Activated CD8-positive, alpha-beta memory T cell treated with anti-CD3 and anti-CD28 coated beads for 4 hours (primary cell): Measurements from ENCODE around the gene MAP7D2.

Experiments
- DNase-seq, 2 donors: peaks; one replicate each; pipeline ENCODE4 v3.0.0-alpha.2; 2020; ENCODE audit warnings: low read depth in 2 of 2

Gene MAP7D2

GRCh38 chrX:20112022-20112774 lies 4.5 kb downstream of the MAP7D2 start:
- no peak for DNase-seq

- DNase-seq: no peak
These were observed 5.4 kb downstream of the MAP7D2 start for GRCh38 chrX:20111271-20111670.

- DNase-seq: no peak
These were observed 14.6 kb downstream of the MAP7D2 start for GRCh38 chrX:20101934-20102581.

- no peak for DNase-seq
These were observed 25.2 kb downstream of the MAP7D2 start for GRCh38 chrX:20091499-20091898.

GRCh38 chrX:20089845-20090244 lies 26.9 kb downstream of the MAP7D2 start:
- DNase-seq: no peak

GRCh38 chrX:20080277-20080676 lies 36.4 kb downstream of the MAP7D2 start:
- no peak for DNase-seq

- no peak for DNase-seq
These were observed 45.1 kb downstream of the MAP7D2 start for GRCh38 chrX:20071511-20072079.

GRCh38 chrX:20067709-20068561 lies 48.8 kb downstream of the MAP7D2 start:
- DNase-seq: no peak

GRCh38 chrX:20066968-20067708 lies 49.6 kb downstream of the MAP7D2 start:
- DNase-seq: peak in 1 of 2 donors; percentile 0

- DNase-seq: no peak
These were observed 52.9 kb downstream of the MAP7D2 start for GRCh38 chrX:20063716-20064351.

- DNase-seq: no peak
These were observed 53.6 kb downstream of the MAP7D2 start for GRCh38 chrX:20063153-20063552.

GRCh38 chrX:20061855-20062254 lies 54.9 kb downstream of the MAP7D2 start:
- no peak for DNase-seq

- no peak for DNase-seq
These were observed 55.6 kb downstream of the MAP7D2 start for GRCh38 chrX:20060961-20061748.

GRCh38 chrX:20059467-20060128 lies 57.1 kb downstream of the MAP7D2 start:
- DNase-seq: no peak

GRCh38 chrX:20057479-20057878 lies 59.2 kb downstream of the MAP7D2 start:
- DNase-seq: no peak

- no peak for DNase-seq
These were observed 60.0 kb downstream of the MAP7D2 start for GRCh38 chrX:20056704-20057103.

GRCh38 chrX:20053537-20053936 lies 63.2 kb downstream of the MAP7D2 start:
- no peak for DNase-seq

GRCh38 chrX:20046864-20047263 lies 69.8 kb downstream of the MAP7D2 start:
- DNase-seq: no peak

GRCh38 chrX:20046223-20046622 lies 70.5 kb downstream of the MAP7D2 start:
- DNase-seq: no peak

- DNase-seq: no peak
These were observed 74.5 kb downstream of the MAP7D2 start for GRCh38 chrX:20042221-20042620.
